HepG2 (cell line): ENCODE data around the gene KTN1. TPM values are rescaled to one million over a fixed set of nuclear protein-coding genes. Genes with fewer than 3 reads are reported as not detected.

Source experiments
- CREB1 ChIP-seq, 2 experiments: fragments of 450-650 bp in 1 of 2; IDR thresholded peaks; 2 replicates each; pipeline ENCODE4 v1.6.1; 2016 to 2017; ENCODE audit warnings: control low read depth in 1 of 2, mild to moderate bottlenecking in 1 of 2, missing compliant biosample characterization in 1 of 2, missing genetic modification characterization in 1 of 2
- ERF ChIP-seq: IDR thresholded peaks from 2 replicates; pipeline ENCODE4 v1.6.1; 2018; ENCODE audit warnings: missing biosample characterization, missing genetic modification reagents
- FIP1L1 ChIP-seq: fragments of 200-400 bp; formaldehyde crosslinking; IDR thresholded peaks from 2 replicates; pipeline ENCODE4 v1.6.1; 2018; ENCODE audit warnings: low read depth, mild to moderate bottlenecking, low read length, moderate library complexity, borderline replicate concordance; ENCODE audit not compliant: insufficient read depth
- GPN1 ChIP-seq: sonication (generic); formaldehyde crosslinking; IDR thresholded peaks from 2 replicates; pipeline ENCODE4 v1.5.1; 2020; ENCODE audit warnings: missing genetic modification reagents, borderline replicate concordance
- HNRNPUL1 ChIP-seq: fragments of 200-400 bp; formaldehyde crosslinking; IDR thresholded peaks from 2 replicates; pipeline ENCODE4 v1.6.1; 2017; ENCODE audit warnings: low read depth, mild to moderate bottlenecking, low read length, moderate library complexity
- ISX ChIP-seq: sonication (generic); formaldehyde crosslinking; conservative IDR thresholded peaks from 2 replicates; pipeline ENCODE4 v1.5.0; 2020; ENCODE audit warnings: missing genetic modification reagents
- KDM5B ChIP-seq: sonication (generic); formaldehyde crosslinking; IDR thresholded peaks from 2 replicates; pipeline ENCODE4 v1.4.0; 2020; ENCODE audit warnings: missing genetic modification reagents, mild to moderate bottlenecking, borderline replicate concordance
- NFKBIZ ChIP-seq: IDR thresholded peaks from 2 replicates; pipeline ENCODE4 v1.6.1; 2018; ENCODE audit warnings: missing genetic modification reagents, missing compliant biosample characterization
- PAX8 ChIP-seq: sonication (generic); formaldehyde crosslinking; IDR thresholded peaks from 2 replicates; pipeline ENCODE4 v1.8.0; 2022; ENCODE audit warnings: mild to moderate bottlenecking, missing genetic modification reagents, borderline replicate concordance
- SALL1 ChIP-seq: sonication (generic); formaldehyde crosslinking; IDR thresholded peaks from 2 replicates; pipeline ENCODE4 v1.8.0; 2022; ENCODE audit warnings: mild to moderate bottlenecking, missing genetic modification reagents
- TCF12 ChIP-seq, 2 experiments: fragments of 450-650 bp in 1 of 2; sonication (generic) in 1 of 2; formaldehyde crosslinking in 1 of 2; IDR thresholded peaks; 2 replicates each; pipeline versions ENCODE4 v1.6.1 to v1.8.0; 2017 to 2022; ENCODE audit warnings: antibody characterized with exemption in 1 of 2, mild to moderate bottlenecking in 1 of 2, missing genetic modification reagents in 1 of 2, moderate library complexity in 1 of 2
- TEAD2 ChIP-seq: sonication (generic); formaldehyde crosslinking; IDR thresholded peaks from 2 replicates; pipeline ENCODE4 v1.9.0; 2021; ENCODE audit warnings: missing genetic modification reagents
- ZFAT ChIP-seq: sonication (generic); formaldehyde crosslinking; conservative IDR thresholded peaks from 2 replicates; pipeline ENCODE4 v1.8.1; 2023; ENCODE audit warnings: missing genetic modification reagents, inconsistent platforms
- ZFP90 ChIP-seq: sonication (generic); formaldehyde crosslinking; IDR thresholded peaks from 2 replicates; pipeline ENCODE4 v1.8.0; 2022; ENCODE audit warnings: missing genetic modification reagents, mild to moderate bottlenecking, inconsistent platforms, borderline replicate concordance
- ZNF350 ChIP-seq: sonication (generic); formaldehyde crosslinking; IDR thresholded peaks from 2 replicates; pipeline ENCODE4 v1.4.0; 2020; ENCODE audit warnings: mild to moderate bottlenecking, low read depth, missing genetic modification reagents, borderline replicate concordance
- ZNF562 ChIP-seq: sonication (generic); formaldehyde crosslinking; IDR thresholded peaks from 2 replicates; pipeline ENCODE4 v1.8.0; 2022; ENCODE audit warnings: missing genetic modification reagents, borderline replicate concordance
- ZNF782 ChIP-seq: sonication (generic); formaldehyde crosslinking; IDR thresholded peaks from 2 replicates; pipeline ENCODE4 v1.4.0; 2020; ENCODE audit warnings: missing genetic modification reagents, mild to moderate bottlenecking, borderline replicate concordance
- ZNF792 ChIP-seq: IDR thresholded peaks from 2 replicates; pipeline ENCODE4 v1.6.1; 2016
- ZNF800 ChIP-seq: sonication (generic); formaldehyde crosslinking; IDR thresholded peaks from 2 replicates; pipeline ENCODE4 v1.4.0; 2020; ENCODE audit warnings: missing genetic modification reagents
- ZNF83 ChIP-seq: sonication (generic); formaldehyde crosslinking; IDR thresholded peaks from 2 replicates; pipeline ENCODE4 v1.4.0; 2020; ENCODE audit warnings: missing genetic modification reagents, mild to moderate bottlenecking, borderline replicate concordance
- ZNF841 ChIP-seq: sonication (generic); formaldehyde crosslinking; IDR thresholded peaks from 2 replicates; pipeline ENCODE4 v1.8.1; 2023; ENCODE audit warnings: missing genetic modification reagents, borderline replicate concordance
- polyA plus RNA-seq, 8 experiments: library from polyadenylated mRNA; depleted of rRNA in 3 of 8; stranded (reverse) in 7 of 8; unstranded in 1 of 8; fragments of >200 nt; fragmentation: Illumina TruSeq in 4 of 8; extraction: Trizol in 4 of 8; gene quantifications; 2 replicates each; pipeline versions ENCODE4 v1.2.1 to v1.2.3, GENCODE V29; 2011 to 2016; ENCODE audit warnings: low read depth in 4 of 8, missing spikeins in 1 of 8, mixed read lengths in 1 of 8; ENCODE audit not compliant: insufficient read depth in 1 of 8
- total RNA-seq, 5 experiments: library from RNA; depleted of rRNA; stranded (reverse); fragments of >200 nt; fragmentation: Illumina TruSeq; extraction: Trizol; gene quantifications; 2 replicates each; pipeline ENCODE4 v1.2.3, GENCODE V29; 2016; ENCODE audit warnings: low read depth in 1 of 5
- TF ChIP-seq, protein P1 (sequence below), 2 experiments: sonication (generic) in 1 of 2; formaldehyde crosslinking in 1 of 2; IDR thresholded peaks; 2 replicates each; pipeline versions ENCODE4 v1.4.0 to v1.6.1; 2018 to 2020; ENCODE audit warnings: missing genetic modification reagents in 2 of 2, borderline replicate concordance in 1 of 2, low read depth in 1 of 2, mild to moderate bottlenecking in 1 of 2, missing biosample characterization in 1 of 2
- TF ChIP-seq, protein P2 (sequence below): sonication (generic); formaldehyde crosslinking; IDR thresholded peaks from 2 replicates; pipeline ENCODE4 v1.8.0; 2023; ENCODE audit warnings: mild to moderate bottlenecking, missing genetic modification reagents
- TF ChIP-seq, protein P3 (sequence below): IDR thresholded peaks from 2 replicates; pipeline ENCODE4 v1.6.1; 2016; ENCODE audit warnings: missing genetic modification reagents, missing compliant biosample characterization

The KTN1 gene
- total and polyA plus RNA-seq, 2 of the 13 experiments (the other 11 are each of a cell fraction or from before 2014, with no cell fraction given) = 60.6 to 169 TPM

GRCh38 chr14:55599250-55599879 is 19.4 kb downstream of the KTN1 start (continued):
- TF ChIP-seq, protein P1, sequence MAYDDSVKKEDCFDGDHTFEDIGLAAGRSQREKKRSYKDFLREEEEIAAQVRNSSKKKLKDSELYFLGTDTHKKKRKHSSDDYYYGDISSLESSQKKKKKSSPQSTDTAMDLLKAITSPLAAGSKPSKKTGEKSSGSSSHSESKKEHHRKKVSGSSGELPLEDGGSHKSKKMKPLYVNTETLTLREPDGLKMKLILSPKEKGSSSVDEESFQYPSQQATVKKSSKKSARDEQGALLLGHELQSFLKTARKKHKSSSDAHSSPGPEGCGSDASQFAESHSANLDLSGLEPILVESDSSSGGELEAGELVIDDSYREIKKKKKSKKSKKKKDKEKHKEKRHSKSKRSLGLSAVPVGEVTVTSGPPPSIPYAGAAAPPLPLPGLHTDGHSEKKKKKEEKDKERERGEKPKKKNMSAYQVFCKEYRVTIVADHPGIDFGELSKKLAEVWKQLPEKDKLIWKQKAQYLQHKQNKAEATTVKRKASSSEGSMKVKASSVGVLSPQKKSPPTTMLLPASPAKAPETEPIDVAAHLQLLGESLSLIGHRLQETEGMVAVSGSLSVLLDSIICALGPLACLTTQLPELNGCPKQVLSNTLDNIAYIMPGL (CRISPR knock-in tag; IDR thresholded peaks at IDR 0.05; ENCODE audit: borderline replicate concordance in 1 of 2, low read depth in 1 of 2) = peak; percentile 33 to 47; a peak in 1 of 4 replicates
- no peak for TF ChIP-seq ZNF83 (CRISPR knock-in tag)
- no peak for TF ChIP-seq PAX8
- TF ChIP-seq, protein P2, sequence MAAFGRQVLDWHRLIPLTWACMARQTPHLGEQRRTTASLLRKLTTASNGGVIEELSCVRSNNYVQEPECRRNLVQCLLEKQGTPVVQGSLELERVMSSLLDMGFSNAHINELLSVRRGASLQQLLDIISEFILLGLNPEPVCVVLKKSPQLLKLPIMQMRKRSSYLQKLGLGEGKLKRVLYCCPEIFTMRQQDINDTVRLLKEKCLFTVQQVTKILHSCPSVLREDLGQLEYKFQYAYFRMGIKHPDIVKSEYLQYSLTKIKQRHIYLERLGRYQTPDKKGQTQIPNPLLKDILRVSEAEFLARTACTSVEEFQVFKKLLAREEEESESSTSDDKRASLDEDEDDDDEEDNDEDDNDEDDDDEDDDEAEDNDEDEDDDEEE (CRISPR knock-in tag) = no peak
- TF ChIP-seq TCF12 (IDR thresholded peaks at IDR 0.05) = no peak
- TF ChIP-seq TCF12 (CRISPR knock-in tag; IDR thresholded peaks at IDR 0.05) = peak; percentile 68; the same call in 1 of the 2 replicates
- no peak for TF ChIP-seq ISX (CRISPR knock-in tag)
- TF ChIP-seq ZNF350 = peak; percentile 87
- TF ChIP-seq ZNF792 (CRISPR knock-in tag) = 0 out of 2 replicates have a peak, but pooled peaks have one; percentile 54
- peak; percentile 77 for TF ChIP-seq NFKBIZ (CRISPR knock-in tag)
- TF ChIP-seq ZNF841 = no peak
- 0 out of 2 replicates have a peak, but pooled peaks have one; percentile 47 for TF ChIP-seq ZNF800 (CRISPR knock-in tag)
- TF ChIP-seq GPN1 (CRISPR knock-in tag) = no peak
- peak; percentile 98 for TF ChIP-seq SALL1 (CRISPR knock-in tag)
- peak; percentile 40 for TF ChIP-seq ERF
- 0 out of 2 replicates have a peak, but pooled peaks have one; percentile 53 for TF ChIP-seq ZFP90
- TF ChIP-seq ZFAT (CRISPR knock-in tag) = no peak
- no peak for TF ChIP-seq CREB1 (IDR thresholded peaks at IDR 0.05)
- TF ChIP-seq CREB1 (CRISPR knock-in tag; IDR thresholded peaks at IDR 0.05) = peak; percentile 79
- TF ChIP-seq ZNF782 (CRISPR knock-in tag) = no peak
- TF ChIP-seq KDM5B = no peak
- TF ChIP-seq TEAD2 (CRISPR knock-in tag) = no peak
- TF ChIP-seq FIP1L1 = no peak
- TF ChIP-seq ZNF562 = no peak
- TF ChIP-seq HNRNPUL1 = no peak
- TF ChIP-seq, protein P3, sequence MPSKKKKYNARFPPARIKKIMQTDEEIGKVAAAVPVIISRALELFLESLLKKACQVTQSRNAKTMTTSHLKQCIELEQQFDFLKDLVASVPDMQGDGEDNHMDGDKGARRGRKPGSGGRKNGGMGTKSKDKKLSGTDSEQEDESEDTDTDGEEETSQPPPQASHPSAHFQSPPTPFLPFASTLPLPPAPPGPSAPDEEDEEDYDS (CRISPR knock-in tag) = no peak
